HG02623 (cell line): ENCODE measurements around the gene PPP6R3.
"Not testable (repeated sequence)": the region's sequence is repeated elsewhere in the genome, so short reads cannot be mapped to it uniquely, and the experiment has no call there.

Source experiments
- ATAC-seq: cut with Tn5 transposase; IDR thresholded peaks from one replicate; pipeline ENCODE4 v1.9.1; 2021; ENCODE audit warnings: moderate library complexity; ENCODE audit not compliant: unreplicated experiment

PPP6R3 gene

DNA sequence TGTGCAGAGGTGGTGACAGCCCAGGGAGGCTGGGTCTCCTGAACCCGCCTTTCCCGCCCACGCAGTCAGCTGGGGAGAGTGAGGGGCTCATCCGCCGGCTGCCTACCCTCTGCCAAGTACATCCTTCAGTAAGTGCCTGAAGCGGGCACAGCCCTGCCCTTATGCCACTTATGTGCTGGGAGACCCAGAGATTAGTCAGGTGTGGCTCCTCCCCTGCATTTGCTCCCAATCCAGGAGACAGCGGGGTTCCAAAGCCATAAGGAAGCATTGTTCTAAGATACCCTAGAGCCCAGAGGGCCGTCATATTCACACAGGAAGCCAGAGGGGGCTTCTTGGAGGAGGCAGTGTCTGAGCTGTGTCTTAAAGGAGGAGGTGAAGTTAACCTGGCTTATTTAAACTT lies 5.8 kb upstream of the PPP6R3 start:
- no peak for ATAC-seq

DNA sequence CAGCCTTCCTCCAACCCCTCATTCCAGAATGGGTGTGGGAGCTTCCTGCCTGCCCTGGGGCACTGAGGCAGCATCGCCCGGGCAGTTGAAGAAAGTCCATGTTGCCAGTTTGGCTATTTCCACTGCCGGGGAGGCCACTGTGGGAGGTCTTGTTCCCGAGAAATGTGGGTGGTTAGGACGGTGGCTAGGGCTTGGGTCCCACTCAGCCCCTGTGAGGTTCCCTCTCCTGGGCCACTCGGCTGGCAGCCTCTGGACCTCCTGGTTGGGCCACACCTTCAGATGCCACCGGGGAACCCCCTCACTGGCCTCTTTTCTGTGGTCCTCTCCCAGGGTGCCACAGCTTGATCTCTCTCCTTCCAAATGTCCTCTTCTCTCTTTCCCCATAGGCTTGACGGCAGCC lies 5.1 kb upstream of the PPP6R3 start:
- no peak for ATAC-seq

GRCh38 chr11:68457216-68457897 lies 3.2 kb upstream of the PPP6R3 start:
- ATAC-seq, result no peak

GRCh38 chr11:68457898-68458249 lies 2.7 kb upstream of the PPP6R3 start:
- no peak for ATAC-seq

DNA sequence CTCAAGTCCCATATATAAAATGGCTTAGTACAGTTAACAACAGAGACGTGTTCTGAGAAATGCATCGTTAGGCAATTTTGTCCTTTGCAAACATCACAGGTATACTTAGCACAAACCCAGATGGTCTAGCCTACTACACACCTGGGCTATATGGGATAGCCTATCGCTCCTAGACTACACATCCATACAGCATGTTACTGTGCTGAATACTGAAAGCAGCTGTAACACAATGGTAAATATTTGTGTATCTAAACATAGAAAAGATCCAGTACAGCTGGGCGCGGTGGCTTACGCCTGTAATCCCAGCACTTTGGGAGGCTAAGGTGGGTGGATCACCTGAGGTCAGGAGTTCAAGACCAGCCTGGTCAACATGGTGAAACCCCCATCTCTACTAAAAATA lies 2.2 kb upstream of the PPP6R3 start:
- not testable (repeated sequence) for ATAC-seq

- peak; percentile 85 for ATAC-seq
Measured at GRCh38 chr11:68459886-68460740, 439 bp upstream of the PPP6R3 start.

DNA sequence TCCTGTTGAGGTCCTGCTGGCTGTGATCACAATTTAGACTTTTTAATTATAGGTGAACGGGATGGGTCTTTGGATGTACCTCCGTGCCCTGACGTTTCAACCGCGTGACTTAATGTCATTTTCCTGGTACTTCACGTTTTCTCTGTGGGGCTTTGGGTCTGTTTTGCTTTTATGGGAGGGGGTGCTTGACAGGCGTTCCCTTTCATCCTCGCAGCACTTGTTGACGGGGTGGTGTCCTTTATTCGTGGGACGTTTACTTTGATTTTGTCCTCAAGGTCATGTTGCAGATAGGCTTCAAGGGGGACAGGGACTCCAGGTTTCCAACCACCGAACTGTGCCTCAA lies 994 bp downstream of the PPP6R3 start:
- no peak for ATAC-seq

DNA sequence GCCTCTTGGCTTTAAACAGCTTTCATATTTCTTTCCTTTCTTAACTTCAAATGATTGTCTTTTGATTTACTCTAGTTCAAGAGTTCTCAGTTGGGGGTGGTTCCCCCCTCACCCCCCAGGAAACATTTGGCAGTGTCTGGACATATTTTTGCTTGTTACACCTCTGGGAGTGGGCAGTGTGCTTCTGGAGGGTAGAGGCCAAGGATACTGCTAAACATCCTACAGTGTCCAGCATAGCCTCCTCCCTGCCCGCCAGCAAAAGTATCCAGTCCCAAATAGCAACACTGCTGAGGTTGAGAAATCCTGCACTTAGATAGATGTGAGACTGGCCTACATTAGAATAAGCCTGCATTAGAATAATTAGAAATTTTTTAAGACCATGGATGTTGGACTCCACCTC lies 3.2 kb downstream of the PPP6R3 start:
- ATAC-seq, result no peak

- ATAC-seq, result no peak
Measured at GRCh38 chr11:68467201-68467834, 6.8 kb downstream of the PPP6R3 start.

DNA sequence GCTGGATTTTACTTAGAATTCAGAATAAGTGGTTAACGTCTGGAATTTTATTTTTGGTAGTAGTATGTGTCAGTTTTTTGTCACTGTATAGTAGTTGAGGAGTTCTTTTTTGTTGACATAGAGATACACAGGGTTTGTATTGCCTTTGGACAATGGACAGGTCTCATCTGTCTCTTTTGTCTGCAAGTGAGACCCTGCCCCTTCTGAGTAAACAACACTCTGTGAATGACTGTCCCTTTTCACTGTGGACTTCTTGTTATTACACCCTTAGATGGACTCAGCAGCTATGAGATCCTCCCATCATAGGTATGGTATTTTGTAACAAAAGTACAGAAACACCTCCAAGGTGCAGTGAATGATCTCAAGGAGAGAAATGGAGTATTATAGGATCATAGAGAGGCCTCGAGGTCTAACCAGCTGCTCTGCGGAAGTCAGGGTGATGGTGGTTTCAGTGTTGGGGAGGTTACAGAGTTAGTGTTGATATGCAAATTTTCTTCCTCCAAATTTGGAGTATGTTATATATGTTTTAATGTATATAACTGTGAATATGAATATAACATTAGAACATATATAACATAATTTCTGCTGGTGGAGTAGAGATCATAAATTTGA lies 7.8 kb downstream of the PPP6R3 start:
- ATAC-seq, result no peak

DNA sequence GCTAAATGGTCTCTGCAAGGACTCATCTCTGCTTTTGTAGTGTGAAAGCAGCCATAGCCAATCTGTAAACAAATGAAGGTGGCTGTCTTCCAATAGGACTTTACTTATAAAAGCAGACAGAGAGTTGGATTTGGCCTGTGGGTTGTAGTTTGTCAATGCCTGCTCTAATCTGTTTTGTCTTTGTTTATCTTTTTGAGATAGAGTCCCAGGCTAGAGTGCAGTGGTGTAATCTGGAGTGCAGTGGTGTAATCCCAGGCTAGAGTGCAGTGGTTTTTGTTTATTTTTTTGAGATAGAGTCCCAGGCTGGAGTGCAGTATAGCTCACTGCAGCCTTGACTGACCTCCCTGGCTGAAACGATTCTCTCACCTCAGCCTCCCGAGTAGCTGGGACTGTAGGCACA lies 8.6 kb downstream of the PPP6R3 start:
- no peak for ATAC-seq

DNA sequence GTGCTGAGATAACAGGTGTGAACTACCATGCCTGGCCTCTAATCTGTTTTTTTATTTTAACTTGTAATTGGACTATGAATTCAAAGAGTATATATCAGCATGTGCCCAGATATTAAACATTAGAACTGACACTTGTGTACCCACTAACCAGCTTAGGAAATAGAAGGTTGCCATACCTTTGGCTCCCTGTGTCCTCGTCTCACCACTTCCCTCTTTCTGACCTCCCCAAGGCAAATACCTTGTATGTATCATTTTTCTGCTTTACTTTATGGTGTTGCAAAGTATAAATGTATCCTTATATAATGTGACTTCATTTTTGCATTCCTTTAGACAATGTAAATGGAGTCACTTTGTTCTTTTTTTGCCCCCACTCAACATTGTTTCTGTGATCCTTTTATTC lies 9.1 kb downstream of the PPP6R3 start:
- no peak for ATAC-seq

- ATAC-seq, result no peak
Measured at GRCh38 chr11:68470304-68470811, 9.8 kb downstream of the PPP6R3 start.

DNA sequence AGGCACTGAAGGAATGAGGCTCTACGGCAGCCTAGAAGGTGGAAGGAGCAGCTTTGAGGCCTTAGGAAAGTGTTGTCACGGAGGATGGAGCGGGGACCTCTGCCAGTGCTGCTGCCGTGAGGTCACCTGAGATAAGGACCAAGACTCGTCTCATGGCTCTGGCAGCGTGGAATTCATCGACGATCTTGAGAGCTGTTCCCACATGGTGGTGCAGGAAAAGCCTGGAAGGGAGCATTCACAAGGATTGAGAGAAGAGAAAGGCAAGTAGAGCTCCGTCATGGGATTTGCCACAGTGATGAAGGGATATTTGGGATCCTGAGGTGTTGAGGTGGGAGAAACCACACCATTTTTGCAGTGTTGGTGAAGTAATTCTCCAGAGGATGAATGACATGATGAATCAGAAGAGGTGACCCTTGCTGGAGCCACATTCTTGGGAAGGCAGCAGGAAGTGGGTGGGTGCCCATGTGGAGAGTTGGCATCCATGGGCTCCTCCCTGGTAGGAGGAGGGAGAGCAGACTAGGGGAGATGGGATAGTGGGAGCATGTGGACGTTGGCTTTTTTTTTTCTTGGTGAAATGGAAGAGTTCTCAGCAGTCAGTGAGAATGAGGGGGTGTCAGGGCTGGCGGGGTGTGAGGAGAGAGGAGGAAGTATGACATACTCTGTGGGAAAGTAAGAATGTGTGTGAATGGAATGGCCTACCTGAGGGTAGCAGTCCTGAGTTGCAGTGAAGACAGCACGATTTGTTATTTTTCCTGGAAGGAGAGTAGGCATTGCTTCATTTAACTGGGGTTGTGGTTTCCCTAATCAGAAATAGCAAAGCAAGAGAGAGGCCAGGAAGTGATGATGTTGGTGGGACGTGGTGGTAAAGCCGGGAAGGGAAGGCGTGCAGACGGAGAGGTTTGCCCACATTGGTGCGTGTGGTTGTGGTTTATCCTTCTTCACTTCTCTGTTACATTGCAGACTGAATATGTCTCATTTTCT lies 11.1 kb downstream of the PPP6R3 start:
- no peak for ATAC-seq

- ATAC-seq, result no peak
Measured at GRCh38 chr11:68472778-68473177, 12.2 kb downstream of the PPP6R3 start.

GRCh38 chr11:68473693-68474092 lies 13.1 kb downstream of the PPP6R3 start:
- ATAC-seq, result no peak

- ATAC-seq, result not testable (repeated sequence)
Measured at GRCh38 chr11:68475626-68476025, 15.1 kb downstream of the PPP6R3 start.

DNA sequence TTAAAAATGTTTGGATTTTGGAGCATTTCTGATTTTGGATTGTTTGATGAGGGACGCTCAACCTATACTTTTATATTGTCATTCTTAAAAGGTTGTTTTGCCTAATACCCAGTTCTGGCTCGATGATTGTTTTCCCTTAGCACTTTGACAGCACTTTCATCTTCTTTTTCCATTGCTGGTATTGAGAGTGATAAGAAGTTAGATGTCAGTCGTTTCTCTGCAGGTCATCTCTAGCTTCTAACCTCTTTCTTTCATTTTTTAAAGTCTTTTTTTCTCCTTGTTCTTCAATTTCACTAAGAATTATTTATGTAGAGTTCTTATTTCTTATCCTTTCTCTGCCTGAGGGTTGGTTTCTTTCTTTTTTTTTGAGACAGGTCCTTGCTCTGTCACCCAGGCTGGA lies 18.8 kb downstream of the PPP6R3 start:
- no peak for ATAC-seq

GRCh38 chr11:68480193-68480592 lies 19.6 kb downstream of the PPP6R3 start:
- no peak for ATAC-seq

GRCh38 chr11:68480852-68481510 lies 20.4 kb downstream of the PPP6R3 start:
- ATAC-seq, result no peak
